ENCODE data around the gene SLC26A9. TPM values are rescaled to one million over a fixed set of nuclear protein-coding genes. Genes with fewer than 3 reads are reported as not detected.

Gene SLC26A9
- total RNA-seq, 6 experiments from 2014 or later = 0.09 TPM; not detected in 5

GRCh38 chr1:205972081-205972480, 28.8 kb upstream of the SLC26A9 start:
- H3K27me3 ChIP-seq = no peaks in the 10 kb centered on the region
- H3K9me3 ChIP-seq = no peaks in the 10 kb centered on the region
- no peaks in the 10 kb centered on the region for H3K4me1 ChIP-seq
- WGBS (ENCODE audit: insufficient coverage, low coverage, low lambda C conversion rate, missing lambda C conversion rate) = 66% methylated on average over 4 of the region's 4 CpGs
- no peaks in the 10 kb centered on the region for H3K36me3 ChIP-seq
- intact Hi-C loops (cut with DNase I) = no loop called here
- no peak for DNase-seq
- no peak for ATAC-seq
- no peak overlapping the region for H3K27ac ChIP-seq
- TF ChIP-seq, protein P1, sequence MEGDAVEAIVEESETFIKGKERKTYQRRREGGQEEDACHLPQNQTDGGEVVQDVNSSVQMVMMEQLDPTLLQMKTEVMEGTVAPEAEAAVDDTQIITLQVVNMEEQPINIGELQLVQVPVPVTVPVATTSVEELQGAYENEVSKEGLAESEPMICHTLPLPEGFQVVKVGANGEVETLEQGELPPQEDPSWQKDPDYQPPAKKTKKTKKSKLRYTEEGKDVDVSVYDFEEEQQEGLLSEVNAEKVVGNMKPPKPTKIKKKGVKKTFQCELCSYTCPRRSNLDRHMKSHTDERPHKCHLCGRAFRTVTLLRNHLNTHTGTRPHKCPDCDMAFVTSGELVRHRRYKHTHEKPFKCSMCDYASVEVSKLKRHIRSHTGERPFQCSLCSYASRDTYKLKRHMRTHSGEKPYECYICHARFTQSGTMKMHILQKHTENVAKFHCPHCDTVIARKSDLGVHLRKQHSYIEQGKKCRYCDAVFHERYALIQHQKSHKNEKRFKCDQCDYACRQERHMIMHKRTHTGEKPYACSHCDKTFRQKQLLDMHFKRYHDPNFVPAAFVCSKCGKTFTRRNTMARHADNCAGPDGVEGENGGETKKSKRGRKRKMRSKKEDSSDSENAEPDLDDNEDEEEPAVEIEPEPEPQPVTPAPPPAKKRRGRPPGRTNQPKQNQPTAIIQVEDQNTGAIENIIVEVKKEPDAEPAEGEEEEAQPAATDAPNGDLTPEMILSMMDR (IDR thresholded peaks at IDR 0.05) = no peak
- TF ChIP-seq POLR2A (IDR thresholded peaks at IDR 0.05) = no peak
- H3K4me3 ChIP-seq = no peak overlapping the region

DNA sequence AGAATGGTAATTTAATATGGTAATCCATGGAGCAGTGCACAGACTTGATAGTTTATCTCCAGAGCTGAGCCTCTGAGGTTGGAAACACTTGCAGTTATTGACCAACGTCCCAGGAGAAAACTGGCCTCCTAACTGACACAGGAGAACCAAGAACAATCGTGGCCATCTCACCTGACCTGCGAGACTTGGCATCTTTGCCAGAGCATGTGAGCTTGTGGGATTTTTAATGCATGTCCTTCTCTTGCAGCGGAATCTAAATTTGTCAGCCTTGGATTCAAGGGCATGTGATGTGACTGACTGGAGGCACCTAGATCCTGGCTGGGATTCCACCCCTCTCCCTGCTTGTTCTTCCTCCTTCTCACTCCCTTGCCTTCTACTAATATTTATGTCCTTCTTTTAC, 27.8 kb upstream of the SLC26A9 start:
- Histone ChIP-seq H3K9me3 (no peaks in the 10 kb centered on the region), H3K36me3 (no peaks in the 10 kb centered on the region), H3K27me3 (no peaks in the 10 kb centered on the region), H3K4me3 (no peak overlapping the region), H3K4me1 (no peaks in the 10 kb centered on the region), H3K27ac (no peak overlapping the region)
- ATAC-seq (no peak), DNase-seq (no peak)
- intact Hi-C loops (cut with DNase I) = no loop called here
- WGBS (ENCODE audit: insufficient coverage, low coverage, low lambda C conversion rate, missing lambda C conversion rate) = 80% methylated on average over 1 of the region's 4 CpGs
- TF ChIP-seq, protein P1 (IDR thresholded peaks at IDR 0.05) = no peak
- no peak for TF ChIP-seq POLR2A (IDR thresholded peaks at IDR 0.05)

GRCh38 chr1:205970486-205970885, 27.2 kb upstream of the SLC26A9 start:
- no peak for TF ChIP-seq POLR2A (IDR thresholded peaks at IDR 0.05)
- TF ChIP-seq, protein P1 (IDR thresholded peaks at IDR 0.05) = no peak
- intact Hi-C loops (cut with DNase I) = no loop called here
- Histone ChIP-seq H3K27me3 (no peaks in the 10 kb centered on the region), H3K4me1 (no peaks in the 10 kb centered on the region), H3K4me3 (no peak overlapping the region), H3K27ac (no peak overlapping the region), H3K9me3 (no peaks in the 10 kb centered on the region), H3K36me3 (no peaks in the 10 kb centered on the region)
- no peak for DNase-seq
- ATAC-seq = no peak
- WGBS (ENCODE audit: insufficient coverage, low coverage, low lambda C conversion rate, missing lambda C conversion rate) = 33% methylated on average over 1 of the region's 1 CpG

- Histone ChIP-seq H3K36me3 (no peaks in the 10 kb centered on the region), H3K27me3 (no peaks in the 10 kb centered on the region), H3K9me3 (no peaks in the 10 kb centered on the region), H3K27ac (no peak overlapping the region), H3K4me3 (no peak overlapping the region), H3K4me1 (no peaks in the 10 kb centered on the region)
- intact Hi-C loops (cut with DNase I) = no loop called here
- WGBS (ENCODE audit: insufficient coverage, low coverage, low lambda C conversion rate, missing lambda C conversion rate) = 82% methylated on average over 8 of the region's 8 CpGs
- no peak for ATAC-seq
- TF ChIP-seq POLR2A (IDR thresholded peaks at IDR 0.05) = no peak
- TF ChIP-seq, protein P1 (IDR thresholded peaks at IDR 0.05) = no peak
- DNase-seq = no peak
These were observed 26.0 kb upstream of the SLC26A9 start for GRCh38 chr1:205969229-205969628.
